HEK293T (cell line): ENCODE results near the gene VPS35L.
A peak's percentile ranks its signal among the peaks of the same experiment; 100 is the strongest.

Source experiments
- CTCF ChIA-PET: fragments of 350-600 bp; formaldehyde crosslinking; extraction: SDS; loops from one replicate; lab custom pipeline; 2021; ENCODE audit warnings: antibody characterized with exemption, inconsistent platforms; lab: Yijun Ruan, JAX
- POLR2A ChIA-PET: fragments of 350-600 bp; formaldehyde crosslinking; extraction: SDS; loops from one replicate; lab custom pipeline; 2020; ENCODE audit warnings: antibody characterized with exemption, inconsistent platforms; lab: Yijun Ruan, JAX
- DNase-seq: peaks from one replicate; pipeline ENCODE4 v3.0.0; 2012; ENCODE audit warnings: mixed read lengths; ENCODE audit errors: extremely low spot score
- ARNT ChIP-seq: fragments of 450-650 bp; IDR thresholded peaks from 2 replicates; pipeline ENCODE4 v1.6.1; 2017; ENCODE audit warnings: mild to moderate bottlenecking
- BHLHE40 ChIP-seq: fragments of 450-650 bp; IDR thresholded peaks from 2 replicates; pipeline ENCODE4 v1.6.1; 2016; ENCODE audit warnings: mild to moderate bottlenecking, moderate library complexity, borderline replicate concordance
- CTBP1 ChIP-seq: fragments of 450-650 bp; IDR thresholded peaks from 2 replicates; pipeline ENCODE4 v1.6.1; 2016; ENCODE audit warnings: borderline replicate concordance
- ELF4 ChIP-seq: fragments of 450-650 bp; IDR thresholded peaks from 2 replicates; pipeline ENCODE4 v1.6.1; 2017; ENCODE audit warnings: antibody characterized with exemption
- FOXA1 ChIP-seq: fragments of 450-650 bp; IDR thresholded peaks from 2 replicates; pipeline ENCODE4 v1.6.1; 2016; ENCODE audit warnings: mild to moderate bottlenecking
- FOXK2 ChIP-seq: fragments of 450-650 bp; IDR thresholded peaks from 2 replicates; pipeline ENCODE4 v1.6.1; 2016; ENCODE audit warnings: mild to moderate bottlenecking
- FOXM1 ChIP-seq: fragments of 450-650 bp; IDR thresholded peaks from 2 replicates; pipeline ENCODE4 v1.6.1; 2017; ENCODE audit warnings: mild to moderate bottlenecking, borderline replicate concordance
- HDGF ChIP-seq: fragments of 450-650 bp; IDR thresholded peaks from 2 replicates; pipeline ENCODE4 v1.6.1; 2017; ENCODE audit warnings: antibody characterized with exemption, borderline replicate concordance
- L3MBTL2 ChIP-seq: fragments of 450-650 bp; conservative IDR thresholded peaks from 2 replicates; pipeline ENCODE4 v1.6.1; 2016; ENCODE audit warnings: mild to moderate bottlenecking
- LEF1 ChIP-seq: fragments of 450-650 bp; IDR thresholded peaks from 2 replicates; pipeline ENCODE4 v1.6.1; 2017; ENCODE audit warnings: mild to moderate bottlenecking, borderline replicate concordance
- NFRKB ChIP-seq: fragments of 450-650 bp; IDR thresholded peaks from 2 replicates; pipeline ENCODE4 v1.6.1; 2016; ENCODE audit warnings: mild to moderate bottlenecking, moderate library complexity
- PKNOX1 ChIP-seq: fragments of 450-650 bp; IDR thresholded peaks from 2 replicates; pipeline ENCODE4 v1.6.1; 2016
- SP1 ChIP-seq: fragments of 450-650 bp; IDR thresholded peaks from 2 replicates; pipeline ENCODE4 v1.6.1; 2017
- SUZ12 ChIP-seq: fragments of 450-650 bp; IDR thresholded peaks from 2 replicates; pipeline ENCODE4 v1.6.1; 2016; ENCODE audit warnings: mild to moderate bottlenecking
- TARDBP ChIP-seq: fragments of 450-650 bp; IDR thresholded peaks from 2 replicates; pipeline ENCODE4 v1.6.1; 2016
- ZNF384 ChIP-seq: fragments of 450-650 bp; IDR thresholded peaks from 2 replicates; pipeline ENCODE4 v1.6.1; 2016

Gene VPS35L

GRCh38 chr16:19573997-19574396 is 18.5 kb downstream of the VPS35L start:
- POLR2A ChIA-PET: no interaction called here
- TF ChIP-seq CTBP1 (no peak), PKNOX1 (no peak), HDGF (no peak), ARNT (no peak), BHLHE40 (no peak), ZNF384 (no peak), SP1 (no peak), ELF4 (no peak), LEF1 (no peak), L3MBTL2 (no peak), NFRKB (no peak), FOXA1 (no peak), SUZ12 (no peak), TARDBP (no peak), FOXM1 (no peak), FOXK2 (no peak)
- CTCF ChIA-PET: interaction anchor here (1.5 kb wide), 1 partner anchor 10 kb away, joined by 5 read pairs; no protein-coding TSS in a partner anchor
- DNase-seq: no peak

- DNase-seq: no peak
- CTCF ChIA-PET: no interaction called here
- TF ChIP-seq FOXM1 (no peak), FOXA1 (no peak), ARNT (no peak), ZNF384 (no peak), SUZ12 (no peak)
- POLR2A ChIA-PET: no interaction called here
Observed at GRCh38 chr16:19574615-19575014, 19.1 kb downstream of the VPS35L start.

- ChIA-PET POLR2A (no interaction called here), CTCF (interaction anchor here (0.6 kb wide), 1 partner anchor 20 kb away, joined by 3 read pairs; no protein-coding TSS in a partner anchor)
- TF ChIP-seq NFRKB (no peak), ELF4 (no peak), HDGF (no peak), SUZ12 (no peak), FOXK2 (no peak)
- no peak for DNase-seq
Observed at GRCh38 chr16:19578378-19578971, 23.0 kb downstream of the VPS35L start.

- TF ChIP-seq PKNOX1 (no peak), ARNT (no peak), CTBP1 (no peak), L3MBTL2 (no peak), TARDBP (no peak), HDGF (no peak), SP1 (no peak)
- CTCF ChIA-PET: no interaction called here
- POLR2A ChIA-PET: no interaction called here
- DNase-seq: no peak
Observed at GRCh38 chr16:19582050-19582831, 26.7 kb downstream of the VPS35L start.

- ChIA-PET CTCF (interaction anchor here (0.6 to 1.6 kb wide), 16 partner anchors 9 to 490 kb away, joined by 3 to 13 read pairs (median 5); partner anchors contain the start of gene VPS35L), POLR2A (interaction anchor here (1.2 kb wide), 1 partner anchor 28 kb away, joined by 5 read pairs; the partner anchor contains the start of gene VPS35L)
- no peak for TF ChIP-seq HDGF
- no peak for TF ChIP-seq FOXM1
- no peak for TF ChIP-seq ARNT
- TF ChIP-seq SUZ12: no peak
- TF ChIP-seq CTBP1: no peak
- TF ChIP-seq PKNOX1: no peak
- TF ChIP-seq TARDBP: no peak
- TF ChIP-seq BHLHE40: no peak
- no peak for TF ChIP-seq L3MBTL2
- TF ChIP-seq ELF4: no peak
- TF ChIP-seq LEF1: no peak
- TF ChIP-seq FOXK2: no peak
- no peak for TF ChIP-seq ZNF384
- peak; percentile 41 for DNase-seq
Observed at GRCh38 chr16:19583665-19584300, 28.3 kb downstream of the VPS35L start.

GRCh38 chr16:19588661-19589060 is 33.2 kb downstream of the VPS35L start:
- POLR2A ChIA-PET: no interaction called here
- CTCF ChIA-PET: no interaction called here
- no peak for DNase-seq
- TF ChIP-seq TARDBP: no peak
- TF ChIP-seq FOXK2: no peak
- no peak for TF ChIP-seq LEF1
